MCF 10A (cell line): ENCODE data around the gene IRF9. TPM values are rescaled to one million over a fixed set of nuclear protein-coding genes. Genes with fewer than 3 reads are reported as not detected.

Experiments used
- BruUV-seq: library from RNA; stranded (reverse); fragments of 400-500 nt; replicated peaks from 2 replicates; lab custom pipeline; 2021; lab: Mats Ljungman, UMichigan
- CTCF ChIA-PET: fragments of 300-600 bp; sonication (Branson Sonifier 250); formaldehyde crosslinking; extraction: SDS; loops from one replicate; lab custom pipeline; 2021; ENCODE audit warnings: antibody characterized with exemption, inconsistent platforms; lab: Yijun Ruan, JAX
- POLR2A ChIA-PET: fragments of 300-600, 350-650 bp; sonication (Branson Sonifier 250); formaldehyde crosslinking; extraction: SDS; loops from one replicate; lab custom pipeline; 2020; ENCODE audit warnings: antibody characterized with exemption, inconsistent platforms; lab: Yijun Ruan, JAX
- DNase-seq: peaks from one replicate; pipeline ENCODE4 v3.0.0-alpha.2; 2018; ENCODE audit not compliant: unreplicated experiment
- H3K27ac Mint-ChIP-seq: one replicate; pipeline ENCODE4 v1.8.0; 2022; ENCODE audit warnings: mild to moderate bottlenecking, low read depth, mixed read lengths; ENCODE audit not compliant: unreplicated experiment
- H3K27me3 Mint-ChIP-seq: one replicate; pipeline ENCODE4 v1.8.0; 2022; ENCODE audit warnings: mixed read lengths; ENCODE audit not compliant: insufficient read depth, unreplicated experiment
- H3K36me3 Mint-ChIP-seq: one replicate; pipeline ENCODE4 v1.8.0; 2022; ENCODE audit warnings: mild to moderate bottlenecking, moderate library complexity, mixed read lengths; ENCODE audit not compliant: insufficient read depth, unreplicated experiment
- H3K4me1 Mint-ChIP-seq: one replicate; pipeline ENCODE4 v1.8.0; 2022; ENCODE audit warnings: mixed read lengths; ENCODE audit not compliant: insufficient read depth, unreplicated experiment
- H3K4me3 Mint-ChIP-seq: one replicate; pipeline ENCODE4 v1.8.0; 2022; ENCODE audit warnings: mild to moderate bottlenecking, moderate library complexity, mixed read lengths; ENCODE audit not compliant: unreplicated experiment
- H3K9me3 Mint-ChIP-seq: one replicate; pipeline ENCODE4 v1.8.0; 2022; ENCODE audit warnings: mixed read lengths; ENCODE audit not compliant: unreplicated experiment
- CTCF ChIP-seq: fragments of 200-600 bp; IDR thresholded peaks from one replicate; pipeline ENCODE4 v1.8.0; 2022; ENCODE audit warnings: antibody characterized with exemption, mild to moderate bottlenecking; ENCODE audit not compliant: unreplicated experiment
- intact Hi-C: fragments of 100-400 bp; cut with micrococcal nuclease; formaldehyde crosslinking; loops from 2 replicates; pipeline ENCODE4 v1.14.1; 2022
- total RNA-seq: library from RNA; stranded (reverse); gene quantifications from 2 replicates; pipeline ENCODE4 v1.2.3, GENCODE V29; 2022

The IRF9 gene
- total RNA-seq, 1 experiment from 2014 or later = 13.6 TPM

GRCh38 chr14:24129410-24129998 lies 31.6 kb upstream of the IRF9 start:
- H3K27me3 Mint-ChIP-seq = no peaks in the 10 kb centered on the region
- peaks cover 17% of the 10 kb centered on the region for H3K4me1 Mint-ChIP-seq
- no peak overlapping the region for H3K4me3 Mint-ChIP-seq
- H3K27ac Mint-ChIP-seq = no peak overlapping the region
- no TSS peak for BruUV-seq
- no peak for DNase-seq
- H3K36me3 Mint-ChIP-seq = peaks cover 2% of the 10 kb centered on the region
- no peaks in the 10 kb centered on the region for H3K9me3 Mint-ChIP-seq
- ChIA-PET POLR2A (interaction anchor here (0.6 to 1.1 kb wide), 4 partner anchors 11 to 19 kb away, joined by 3 to 8 read pairs (median 4); partner anchors contain the start of genes DCAF11, NRL and PSME2), CTCF (interaction anchor here (1.1 to 1.8 kb wide), 2 partner anchors 11 to 15 kb away, joined by 3 to 4 read pairs; partner anchors contain the start of genes DCAF11 and NRL)
- no peak for TF ChIP-seq CTCF
- intact Hi-C loops = no loop called here

GRCh38 chr14:24130380-24130716 lies 30.7 kb upstream of the IRF9 start, which contains the start of gene FITM1:
TSS of gene FITM1 (plus strand) at chr14:24130659. CDS start at chr14:24131564, 905 bp downstream.
- Mint-ChIP-seq H3K27ac (no peak within 1 kb of the TSS), H3K4me1 (peaks cover 21% of the 10 kb centered on the region), H3K36me3 (no peaks in the 10 kb centered on the region), H3K9me3 (no peaks in the 10 kb centered on the region), H3K27me3 (no peaks in the 10 kb centered on the region), H3K4me3 (no peak within 1 kb of the TSS)
- DNase-seq = no peak
- BruUV-seq = no TSS peak
- no peak for TF ChIP-seq CTCF
- ChIA-PET CTCF (interaction anchor here (1.1 to 1.8 kb wide), 2 partner anchors 12 to 16 kb away, joined by 3 to 4 read pairs; partner anchors contain the start of genes DCAF11 and NRL), POLR2A (interaction anchor here (0.6 to 12.5 kb wide), 2 partner anchors 14 to 20 kb away, joined by 3 to 252 read pairs; partner anchors contain the start of genes DCAF11 and NRL)
- intact Hi-C loops = no loop called here

- peaks cover 26% of the 10 kb centered on the region for H3K4me1 Mint-ChIP-seq
- ChIA-PET POLR2A (interaction anchor here (0.6 to 12.5 kb wide), 3 partner anchors 10 to 837 kb away, joined by 3 to 252 read pairs (median 7); partner anchors contain the start of genes DCAF11, EMC9 and NRL), CTCF (interaction anchor here (0.9 kb wide), 1 partner anchor 29 kb away, joined by 3 read pairs; no protein-coding TSS in a partner anchor)
- H3K27me3 Mint-ChIP-seq = no peaks in the 10 kb centered on the region
- H3K4me3 Mint-ChIP-seq = no peak overlapping the region
- no peaks in the 10 kb centered on the region for H3K36me3 Mint-ChIP-seq
- TF ChIP-seq CTCF = no peak
- no peak overlapping the region for H3K27ac Mint-ChIP-seq
- no peak for DNase-seq
- intact Hi-C loops = no loop called here
- no peaks in the 10 kb centered on the region for H3K9me3 Mint-ChIP-seq
- no TSS peak for BruUV-seq
Measured at GRCh38 chr14:24130717-24131548, 30.1 kb upstream of the IRF9 start.

GRCh38 chr14:24131549-24131966 lies 29.5 kb upstream of the IRF9 start:
- BruUV-seq = no TSS peak

More at GRCh38 chr14:24131549-24131966, 29.5 kb upstream of the IRF9 start:
- Mint-ChIP-seq H3K9me3 (no peaks in the 10 kb centered on the region), H3K27ac (no peak overlapping the region), H3K36me3 (no peaks in the 10 kb centered on the region), H3K4me1 (peaks cover 26% of the 10 kb centered on the region), H3K27me3 (no peaks in the 10 kb centered on the region), H3K4me3 (no peak overlapping the region)
- no peak for TF ChIP-seq CTCF
- ChIA-PET POLR2A (interaction anchor here (0.6 to 12.5 kb wide), 3 partner anchors 10 to 837 kb away, joined by 3 to 252 read pairs (median 7); partner anchors contain the start of genes DCAF11, EMC9 and NRL), CTCF (interaction anchor here (0.9 to 1.5 kb wide), 3 partner anchors 17 to 28 kb away, joined by 3 to 5 read pairs (median 4); partner anchors contain the start of gene DCAF11)
- intact Hi-C loops = no loop called here
- DNase-seq = no peak
